NCI-H128 (cell line): Measurements from ENCODE around the gene CRTC3.

Experiments
- DNase-seq: peaks from one replicate; lab custom pipeline; 2025; ENCODE audit not compliant: unreplicated experiment; lab: John Stamatoyannopoulos, UW

Gene CRTC3

GRCh38 chr15:90561344-90562244, 31.9 kb downstream of the CRTC3 start:
- DNase-seq: no peak

GRCh38 chr15:90562669-90563068, 32.9 kb downstream of the CRTC3 start:
- DNase-seq: no peak

- no peak for DNase-seq
Measured at GRCh38 chr15:90563463-90563862, 33.7 kb downstream of the CRTC3 start.

DNA sequence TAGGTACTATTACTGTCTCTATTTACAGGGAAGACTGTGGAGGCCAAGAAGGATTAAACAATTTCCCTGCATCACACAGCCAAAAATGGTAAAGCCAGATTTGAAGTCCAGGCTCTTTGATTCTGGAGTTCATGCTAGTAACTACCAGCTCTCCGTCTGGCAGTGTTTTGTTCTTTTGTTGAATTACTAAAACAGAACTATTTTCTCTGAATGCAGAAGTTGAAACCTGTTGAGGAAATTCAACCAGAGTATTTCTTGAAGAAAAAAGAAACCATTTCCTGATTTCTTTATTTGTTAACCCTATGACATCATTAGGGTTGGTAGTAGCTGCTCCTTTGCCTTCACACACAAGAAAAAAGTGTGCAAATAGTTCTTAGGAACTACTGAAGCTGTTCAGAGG, 34.3 kb downstream of the CRTC3 start:
- DNase-seq: no peak

DNA sequence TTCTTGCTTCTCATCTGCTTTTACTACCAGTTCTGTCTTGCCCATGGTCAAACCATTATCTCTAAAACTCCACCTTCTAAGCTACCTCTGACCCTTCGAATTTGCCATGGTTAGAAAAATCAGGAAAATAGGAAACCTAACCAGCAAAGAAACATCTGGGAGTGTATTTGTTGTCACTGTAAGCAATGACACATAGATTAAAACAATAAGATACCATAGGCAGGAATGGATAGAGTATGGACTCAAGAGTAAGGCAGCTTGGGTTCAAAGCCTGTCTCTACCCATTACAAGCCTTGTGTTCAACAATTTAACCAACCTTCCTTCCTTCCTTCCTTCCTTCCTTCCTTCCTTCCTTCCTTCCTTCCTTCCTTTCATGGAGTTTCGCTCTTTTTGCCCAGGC, 34.9 kb downstream of the CRTC3 start:
- DNase-seq: no peak

DNA sequence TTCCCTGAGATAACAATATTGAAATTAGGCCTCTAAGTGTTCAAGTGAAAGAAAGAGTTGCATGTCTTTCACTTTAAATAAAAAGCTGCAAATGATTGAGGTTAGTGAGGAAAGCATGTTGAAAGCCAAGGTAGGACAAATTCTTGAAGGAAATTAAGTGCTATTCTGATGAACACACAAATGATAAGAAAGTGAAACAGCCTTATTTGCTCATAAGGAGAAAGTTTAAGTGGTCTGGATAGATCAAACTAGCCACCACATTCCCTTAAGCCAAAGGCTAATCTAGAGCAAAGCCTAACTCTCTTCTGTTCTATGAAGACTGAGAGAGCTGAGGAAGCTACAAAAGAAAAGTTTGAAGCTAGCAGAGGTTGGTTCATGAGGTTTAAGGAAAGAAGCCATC, 36.1 kb downstream of the CRTC3 start:
- no peak for DNase-seq

DNA sequence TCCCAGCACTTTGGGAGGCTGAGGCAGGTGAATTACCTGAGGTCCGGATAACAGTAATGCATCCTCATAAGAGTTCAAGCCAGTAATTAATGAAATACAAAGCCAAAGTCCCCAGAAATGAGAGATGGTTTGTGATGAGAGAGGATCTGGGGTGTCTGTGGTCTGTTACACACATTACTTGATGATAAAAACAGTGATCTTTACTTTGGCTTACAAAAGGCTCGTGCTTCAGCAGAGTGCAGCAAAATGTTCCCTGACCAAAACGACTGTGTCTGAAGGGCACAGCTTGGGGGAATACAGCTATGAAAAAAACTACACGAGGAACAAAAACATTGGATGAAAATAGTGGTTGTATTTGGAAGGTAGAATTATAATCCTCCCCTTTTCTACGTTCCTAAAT, 40.9 kb downstream of the CRTC3 start:
- DNase-seq: no peak

DNA sequence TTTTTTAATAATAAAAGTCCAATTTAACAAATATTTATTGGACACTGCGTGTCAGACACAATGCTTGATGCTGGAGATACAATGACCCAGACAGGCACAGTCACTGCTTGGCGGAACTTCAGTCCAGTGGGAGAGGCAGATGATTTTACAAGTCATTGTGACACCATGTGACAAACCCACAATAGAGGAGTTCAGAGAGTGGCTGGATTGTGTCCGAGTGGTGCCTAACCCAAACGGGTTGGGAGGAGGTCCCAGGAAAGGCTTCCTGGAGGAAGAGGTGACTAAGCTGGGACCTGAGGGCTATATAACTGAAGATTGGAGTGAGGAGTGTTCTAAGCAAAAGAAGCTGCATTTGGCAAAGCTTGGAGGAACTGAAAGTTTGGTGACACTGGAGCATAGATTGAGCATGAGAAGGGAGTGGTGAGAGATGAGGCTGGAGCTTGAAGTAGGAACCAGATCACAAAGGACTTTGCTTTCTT, 41.4 kb downstream of the CRTC3 start:
- no peak for DNase-seq

GRCh38 chr15:90572893-90573292, 43.2 kb downstream of the CRTC3 start:
- no peak for DNase-seq

DNA sequence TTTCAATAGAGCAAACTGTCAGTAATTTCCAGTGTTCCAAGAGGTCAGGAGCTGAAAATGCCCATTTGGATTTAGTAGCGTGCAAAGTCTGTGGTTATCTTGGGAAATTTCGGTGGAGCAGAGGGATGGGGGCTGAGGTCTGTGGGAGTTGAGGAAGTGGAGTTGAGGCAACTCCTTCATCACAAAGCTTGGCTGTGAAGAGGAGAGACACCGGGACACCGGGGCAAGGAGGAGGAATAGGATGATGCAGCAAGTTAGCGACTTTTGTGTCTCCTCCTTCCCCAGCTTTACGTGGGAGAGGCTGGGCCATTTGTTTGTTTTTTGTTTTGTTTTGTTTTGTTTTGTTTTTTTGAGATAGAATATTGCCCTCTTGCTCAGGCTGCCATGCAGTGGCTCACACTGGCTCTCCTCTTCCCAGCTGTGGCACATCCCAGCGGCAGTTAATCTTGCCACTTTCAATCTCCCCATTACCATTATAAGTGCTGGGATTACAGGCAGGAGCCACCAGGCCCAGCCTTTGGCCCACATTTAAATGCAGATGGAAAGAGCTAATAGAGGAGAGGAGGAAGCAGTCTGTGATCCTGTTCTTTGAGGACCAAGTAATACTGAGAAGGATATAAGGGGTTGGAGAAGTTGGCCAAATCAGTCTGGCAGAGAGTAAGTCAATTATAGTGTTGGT, 47.1 kb downstream of the CRTC3 start:
- DNase-seq: no peak

DNA sequence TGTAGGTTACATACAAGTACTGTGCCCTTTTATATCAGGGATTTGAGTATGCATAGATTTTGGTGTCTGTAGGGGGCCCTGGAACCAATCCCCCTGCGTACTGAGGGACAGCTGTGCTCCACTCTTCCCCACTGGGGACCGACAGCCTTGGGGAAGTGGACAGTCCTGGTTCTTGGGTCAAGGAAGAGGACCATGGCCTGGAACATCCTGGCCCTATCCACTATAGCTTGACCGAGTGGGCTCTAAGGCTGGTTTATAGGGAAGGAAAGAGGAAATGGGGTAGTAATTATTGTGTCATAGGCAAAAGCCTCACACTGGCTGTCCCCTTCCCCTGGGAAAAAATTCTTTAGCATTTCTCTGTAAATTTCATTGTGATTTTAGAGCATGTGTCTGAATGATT, 49.5 kb downstream of the CRTC3 start:
- DNase-seq: no peak

- DNase-seq: no peak
Measured at GRCh38 chr15:90580099-90580498, 50.4 kb downstream of the CRTC3 start.

GRCh38 chr15:90580541-90580940, 50.8 kb downstream of the CRTC3 start:
- no peak for DNase-seq

DNA sequence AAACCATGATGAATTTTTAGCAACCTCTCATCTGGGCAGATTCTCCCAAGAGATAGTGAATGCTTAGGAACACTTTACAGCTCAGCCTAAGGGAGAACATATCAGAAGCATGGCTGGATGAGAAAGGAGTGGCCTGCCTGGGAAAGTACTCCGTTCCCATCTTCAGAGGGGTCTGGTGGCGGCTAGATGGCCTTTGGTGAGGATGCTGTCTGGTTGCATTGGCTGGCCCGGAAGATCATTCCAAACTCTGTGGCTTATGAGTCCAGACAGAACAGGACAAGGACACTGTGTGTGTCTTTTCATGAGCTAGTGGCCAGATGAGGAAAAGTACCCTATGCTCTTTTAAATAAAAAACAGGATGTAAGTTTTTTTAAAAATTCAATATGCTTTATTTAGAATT, 51.2 kb downstream of the CRTC3 start:
- DNase-seq: no peak

GRCh38 chr15:90581771-90582352, 52.1 kb downstream of the CRTC3 start:
- no peak for DNase-seq

- DNase-seq: no peak
Measured at GRCh38 chr15:90582553-90582952, 52.8 kb downstream of the CRTC3 start.

- DNase-seq: no peak
Measured at GRCh38 chr15:90583471-90584252, 53.9 kb downstream of the CRTC3 start.

DNA sequence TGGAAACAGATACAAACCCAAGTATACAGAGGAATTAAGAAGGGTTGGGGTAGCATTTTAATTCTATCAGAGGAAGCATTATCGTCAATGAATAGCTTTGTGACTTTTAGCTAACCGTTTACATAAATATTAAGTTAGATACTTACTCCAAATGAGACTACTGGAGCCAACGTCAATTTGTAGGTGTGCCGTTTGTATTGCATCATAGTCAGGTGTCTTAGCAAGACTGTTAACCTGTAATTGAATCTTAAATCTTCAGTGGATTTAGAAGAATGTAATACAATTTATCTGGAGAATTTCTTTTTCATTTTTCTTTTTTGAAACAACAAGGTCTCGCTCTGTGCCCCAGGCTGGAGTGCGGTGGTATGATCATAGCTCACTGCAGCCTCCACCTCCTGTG, 55.1 kb downstream of the CRTC3 start:
- no peak for DNase-seq

GRCh38 chr15:90585863-90586262, 56.1 kb downstream of the CRTC3 start:
- no peak for DNase-seq

- no peak for DNase-seq
Measured at GRCh38 chr15:90586948-90587347, 57.2 kb downstream of the CRTC3 start.

DNA sequence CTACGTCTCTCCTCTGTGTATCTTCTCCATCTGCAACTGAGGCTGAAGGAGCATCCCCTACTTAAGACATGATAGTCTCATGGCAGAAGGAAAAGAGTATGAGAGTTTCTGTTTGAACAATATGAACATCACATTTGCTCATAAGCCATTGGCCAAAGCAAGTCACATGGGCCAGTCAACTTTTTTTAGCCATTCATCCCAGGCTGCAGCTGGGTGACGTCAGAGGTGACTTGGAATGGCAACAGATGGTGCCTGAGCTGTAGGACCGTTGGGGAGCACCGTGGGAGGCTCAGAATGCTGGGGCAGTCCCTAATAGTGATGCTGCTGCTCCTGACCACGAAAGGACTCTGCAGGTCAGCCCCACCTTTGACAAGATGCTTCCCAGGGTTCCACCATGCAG, 58.7 kb downstream of the CRTC3 start:
- DNase-seq: no peak
